Measurements from ENCODE around the gene LPAR1.
"Not testable (repeated sequence)": the region's sequence is repeated elsewhere in the genome, so short reads cannot be mapped to it uniquely, and the experiment has no call there.

Gene LPAR1

GRCh38 chr9:110880189-110880588, 158.1 kb downstream of the LPAR1 start:
- Histone ChIP-seq H3K36me3 (ENCODE audit: control insufficient read depth in 2 of 2, insufficient read depth in 2 of 2, low read length in 2 of 2) (no peaks in the 10 kb centered on the region), H3K4me1 (ENCODE audit: control insufficient read depth, insufficient read depth, low read length) (no peaks in the 10 kb centered on the region), H3K9ac (ENCODE audit: low read length in 2 of 2) (no peak overlapping the region), H3K9me3 (ENCODE audit: control insufficient read depth in 2 of 2, low read length in 2 of 2) (peaks cover 0 to 2% of the 10 kb centered on the region in 2 donors), H3K27ac (ENCODE audit: low read length) (no peak overlapping the region), H3K4me3 (ENCODE audit: low read length in 2 of 2) (no peak overlapping the region), H3K27me3 (ENCODE audit: control insufficient read depth in 1 of 2, insufficient read depth in 2 of 2, low read length in 2 of 2) (no peaks in the 10 kb centered on the region)

- no peaks in the 10 kb centered on the region for H3K36me3 ChIP-seq (ENCODE audit: control insufficient read depth in 2 of 2, insufficient read depth in 2 of 2, low read length in 2 of 2)
- no peak overlapping the region for H3K9ac ChIP-seq (ENCODE audit: low read length in 2 of 2)
- no peaks in the 10 kb centered on the region for H3K4me1 ChIP-seq (ENCODE audit: control insufficient read depth, insufficient read depth, low read length)
- no peak overlapping the region for H3K4me3 ChIP-seq (ENCODE audit: low read length in 2 of 2)
- no peaks in the 10 kb centered on the region for H3K27me3 ChIP-seq (ENCODE audit: control insufficient read depth in 1 of 2, insufficient read depth in 2 of 2, low read length in 2 of 2)
- no peak overlapping the region for H3K27ac ChIP-seq (ENCODE audit: low read length)
- peaks cover 0 to 3% of the 10 kb centered on the region in 2 donors for H3K9me3 ChIP-seq (ENCODE audit: control insufficient read depth in 2 of 2, low read length in 2 of 2)
Measured at GRCh38 chr9:110877374-110877773, 160.9 kb downstream of the LPAR1 start.

GRCh38 chr9:110876929-110877328, 161.3 kb downstream of the LPAR1 start:
- Histone ChIP-seq H3K9ac (ENCODE audit: low read length in 2 of 2) (no peak overlapping the region), H3K9me3 (ENCODE audit: control insufficient read depth in 2 of 2, low read length in 2 of 2) (peaks cover 0 to 3% of the 10 kb centered on the region in 2 donors), H3K36me3 (ENCODE audit: control insufficient read depth in 2 of 2, insufficient read depth in 2 of 2, low read length in 2 of 2) (no peaks in the 10 kb centered on the region), H3K27me3 (ENCODE audit: control insufficient read depth in 1 of 2, insufficient read depth in 2 of 2, low read length in 2 of 2) (no peaks in the 10 kb centered on the region), H3K27ac (ENCODE audit: low read length) (no peak overlapping the region), H3K4me1 (ENCODE audit: control insufficient read depth, insufficient read depth, low read length) (no peaks in the 10 kb centered on the region), H3K4me3 (ENCODE audit: low read length in 2 of 2) (no peak overlapping the region)

GRCh38 chr9:110874963-110875674, 163.2 kb downstream of the LPAR1 start:
- Histone ChIP-seq H3K27me3 (ENCODE audit: control insufficient read depth in 1 of 2, insufficient read depth in 2 of 2, low read length in 2 of 2) (no peaks in the 10 kb centered on the region), H3K4me1 (ENCODE audit: control insufficient read depth, insufficient read depth, low read length) (no peaks in the 10 kb centered on the region), H3K9ac (ENCODE audit: low read length in 2 of 2) (no peak overlapping the region), H3K36me3 (ENCODE audit: control insufficient read depth in 2 of 2, insufficient read depth in 2 of 2, low read length in 2 of 2) (no peaks in the 10 kb centered on the region), H3K27ac (ENCODE audit: low read length) (no peak overlapping the region), H3K4me3 (ENCODE audit: low read length in 2 of 2) (no peak overlapping the region), H3K9me3 (ENCODE audit: control insufficient read depth in 2 of 2, low read length in 2 of 2) (peaks cover 0 to 3% of the 10 kb centered on the region in 2 donors)

GRCh38 chr9:110872920-110873319, 165.3 kb downstream of the LPAR1 start:
- Histone ChIP-seq H3K9ac (ENCODE audit: low read length in 2 of 2) (no peak overlapping the region), H3K4me3 (ENCODE audit: low read length in 2 of 2) (no peak overlapping the region), H3K27ac (ENCODE audit: low read length) (no peak overlapping the region), H3K36me3 (ENCODE audit: control insufficient read depth in 2 of 2, insufficient read depth in 2 of 2, low read length in 2 of 2) (no peaks in the 10 kb centered on the region), H3K4me1 (ENCODE audit: control insufficient read depth, insufficient read depth, low read length) (no peaks in the 10 kb centered on the region), H3K27me3 (ENCODE audit: control insufficient read depth in 1 of 2, insufficient read depth in 2 of 2, low read length in 2 of 2) (no peaks in the 10 kb centered on the region), H3K9me3 (ENCODE audit: control insufficient read depth in 2 of 2, low read length in 2 of 2) (peaks cover 0 to 3% of the 10 kb centered on the region in 2 donors)

GRCh38 chr9:110871736-110872135, 166.5 kb downstream of the LPAR1 start:
- Histone ChIP-seq H3K4me3 (ENCODE audit: low read length in 2 of 2) (no peak overlapping the region), H3K9me3 (ENCODE audit: control insufficient read depth in 2 of 2, low read length in 2 of 2) (peaks cover 0 to 3% of the 10 kb centered on the region in 2 donors), H3K27ac (ENCODE audit: low read length) (no peak overlapping the region), H3K36me3 (ENCODE audit: control insufficient read depth in 2 of 2, insufficient read depth in 2 of 2, low read length in 2 of 2) (no peaks in the 10 kb centered on the region), H3K9ac (ENCODE audit: low read length in 2 of 2) (no peak overlapping the region), H3K4me1 (ENCODE audit: control insufficient read depth, insufficient read depth, low read length) (no peaks in the 10 kb centered on the region), H3K27me3 (ENCODE audit: control insufficient read depth in 1 of 2, insufficient read depth in 2 of 2, low read length in 2 of 2) (no peaks in the 10 kb centered on the region)

GRCh38 chr9:110869931-110870330, 168.3 kb downstream of the LPAR1 start:
- Histone ChIP-seq H3K9me3 (ENCODE audit: control insufficient read depth in 2 of 2, low read length in 2 of 2) (no peaks in the 10 kb centered on the region), H3K4me3 (ENCODE audit: low read length in 2 of 2) (no peak overlapping the region), H3K36me3 (ENCODE audit: control insufficient read depth in 2 of 2, insufficient read depth in 2 of 2, low read length in 2 of 2) (no peaks in the 10 kb centered on the region), H3K9ac (ENCODE audit: low read length in 2 of 2) (no peak overlapping the region), H3K27ac (ENCODE audit: low read length) (no peak overlapping the region), H3K27me3 (ENCODE audit: control insufficient read depth in 1 of 2, insufficient read depth in 2 of 2, low read length in 2 of 2) (no peaks in the 10 kb centered on the region), H3K4me1 (ENCODE audit: control insufficient read depth, insufficient read depth, low read length) (no peaks in the 10 kb centered on the region)

- Histone ChIP-seq H3K9me3 (ENCODE audit: control insufficient read depth in 2 of 2, low read length in 2 of 2) (peaks cover 0 to 3% of the 10 kb centered on the region in 2 donors), H3K27me3 (ENCODE audit: control insufficient read depth in 1 of 2, insufficient read depth in 2 of 2, low read length in 2 of 2) (no peaks in the 10 kb centered on the region), H3K27ac (ENCODE audit: low read length) (no peak overlapping the region), H3K9ac (ENCODE audit: low read length in 2 of 2) (no peak overlapping the region), H3K36me3 (ENCODE audit: control insufficient read depth in 2 of 2, insufficient read depth in 2 of 2, low read length in 2 of 2) (no peaks in the 10 kb centered on the region), H3K4me1 (ENCODE audit: control insufficient read depth, insufficient read depth, low read length) (no peaks in the 10 kb centered on the region), H3K4me3 (ENCODE audit: low read length in 2 of 2) (no peak overlapping the region)
Measured at GRCh38 chr9:110864011-110864410, 174.3 kb downstream of the LPAR1 start.

GRCh38 chr9:110861370-110862110, 176.7 kb downstream of the LPAR1 start:
- not testable (repeated sequence) for H3K9me3 ChIP-seq (ENCODE audit: control insufficient read depth in 2 of 2, low read length in 2 of 2); H3K36me3 ChIP-seq (ENCODE audit: control insufficient read depth in 2 of 2, insufficient read depth in 2 of 2, low read length in 2 of 2); H3K4me3 ChIP-seq (ENCODE audit: low read length in 2 of 2); H3K4me1 ChIP-seq (ENCODE audit: control insufficient read depth, insufficient read depth, low read length); H3K27ac ChIP-seq (ENCODE audit: low read length); H3K9ac ChIP-seq (ENCODE audit: low read length in 2 of 2); H3K27me3 ChIP-seq (ENCODE audit: control insufficient read depth in 1 of 2, insufficient read depth in 2 of 2, low read length in 2 of 2)

- Histone ChIP-seq H3K27ac (ENCODE audit: low read length) (no peak overlapping the region), H3K9ac (ENCODE audit: low read length in 2 of 2) (no peak overlapping the region), H3K36me3 (ENCODE audit: control insufficient read depth in 2 of 2, insufficient read depth in 2 of 2, low read length in 2 of 2) (no peaks in the 10 kb centered on the region), H3K27me3 (ENCODE audit: control insufficient read depth in 1 of 2, insufficient read depth in 2 of 2, low read length in 2 of 2) (no peaks in the 10 kb centered on the region), H3K4me3 (ENCODE audit: low read length in 2 of 2) (no peak overlapping the region), H3K4me1 (ENCODE audit: control insufficient read depth, insufficient read depth, low read length) (no peaks in the 10 kb centered on the region), H3K9me3 (ENCODE audit: control insufficient read depth in 2 of 2, low read length in 2 of 2) (peaks cover 7 to 8% of the 10 kb centered on the region in 2 donors)
Measured at GRCh38 chr9:110856772-110857171, 181.5 kb downstream of the LPAR1 start.
